GM12892 (cell line): ENCODE data around the gene SMARCA2.

Experiments
- POLR2A ChIP-seq: IDR thresholded peaks from 2 replicates; pipeline ENCODE4 v1.6.1; 2011; ENCODE audit warnings: low read depth, low read length, control low read depth
- POLR2AphosphoS5 ChIP-seq: IDR thresholded peaks from 2 replicates; pipeline ENCODE4 v1.6.1; 2011; ENCODE audit warnings: low read depth, low read length, control low read depth
- TAF1 ChIP-seq: IDR thresholded peaks from 2 replicates; pipeline ENCODE4 v1.6.1; 2011; ENCODE audit warnings: low read depth, mild to moderate bottlenecking, control low read depth, low read length, borderline replicate concordance

DNA sequence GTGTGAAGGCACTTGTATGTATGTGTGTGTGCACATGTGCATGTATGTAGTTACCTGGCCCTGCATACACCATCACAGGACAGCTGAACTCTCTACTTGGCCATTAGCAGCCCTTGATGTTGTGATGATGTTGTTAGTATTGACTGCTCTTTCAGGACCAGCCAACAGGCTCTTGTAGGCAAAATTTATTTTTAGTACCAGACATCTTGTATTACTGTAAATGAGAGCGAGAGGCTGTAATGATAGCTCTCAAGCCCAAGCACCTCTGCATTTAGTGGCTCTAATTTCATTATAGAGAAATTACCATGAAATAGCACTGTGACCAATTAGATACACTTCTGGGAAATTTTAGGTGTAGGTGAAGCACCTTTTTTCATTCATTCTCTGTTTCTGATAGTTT is 158.0 kb downstream of the SMARCA2 start:
- no peak for TF ChIP-seq POLR2A
- TF ChIP-seq TAF1 = no peak
- no peak for TF ChIP-seq POLR2AphosphoS5
